ENCODE results near the gene ZNF24.

The ZNF24 gene

GRCh38 chr18:35361570-35362321, 17.5 kb upstream of the ZNF24 start:
- DNase-seq: no peak
- intact Hi-C loops (cut with DNase I): no loop called here

- peak; percentile 56 to 97 (median 79) for DNase-seq
- intact Hi-C loops (cut with DNase I): loop anchor here (1.0 to 2.0 kb wide), 2 partner anchors 114 to 124 kb away; partner anchors contain the start of gene ZNF397
Observed at GRCh38 chr18:35355140-35355618, 11.0 kb upstream of the ZNF24 start.

- no peak for DNase-seq
- intact Hi-C loops (cut with DNase I): no loop called here
Observed at GRCh38 chr18:35352778-35353177, 8.6 kb upstream of the ZNF24 start.

- no peak for DNase-seq
- intact Hi-C loops (cut with DNase I): no loop called here
Observed at GRCh38 chr18:35352283-35352682, 8.1 kb upstream of the ZNF24 start.

GRCh38 chr18:35348001-35348400, 3.8 kb upstream of the ZNF24 start:
- intact Hi-C loops (cut with DNase I): no loop called here
- no peak for DNase-seq

GRCh38 chr18:35345950-35346349, 1.7 kb upstream of the ZNF24 start:
- intact Hi-C loops (cut with DNase I): loop anchor here (2.0 kb wide), 2 partner anchors 55 to 115 kb away; partner anchors contain the start of gene ZSCAN30
- DNase-seq: no peak

GRCh38 chr18:35345460-35345921, 1.3 kb upstream of the ZNF24 start:
- DNase-seq: peak in 6 of 10 donors; percentile 11 to 65 (median 45)
- intact Hi-C loops (cut with DNase I): loop anchor here (2.0 kb wide), 2 partner anchors 55 to 115 kb away; partner anchors contain the start of gene ZSCAN30

- intact Hi-C loops (cut with DNase I): loop anchor here (2.0 to 5.0 kb wide), 4 partner anchors 54 to 303 kb away; partner anchors contain the start of genes MAPRE2, ZNF397 and ZSCAN30
- DNase-seq: peak in 5 of 10 donors; percentile 10 to 80 (median 63)
Observed at GRCh38 chr18:35344736-35345459, 678 bp upstream of the ZNF24 start.

- intact Hi-C loops (cut with DNase I): loop anchor here (5.0 kb wide), 2 partner anchors 101 to 301 kb away; partner anchors contain the start of genes MAPRE2 and ZNF397
- no peak for DNase-seq
Observed at GRCh38 chr18:35343488-35343935, 708 bp downstream of the ZNF24 start.

- intact Hi-C loops (cut with DNase I): no loop called here
- DNase-seq: no peak
Observed at GRCh38 chr18:35337286-35337685, 6.9 kb downstream of the ZNF24 start.

GRCh38 chr18:35335866-35336265, 8.4 kb downstream of the ZNF24 start:
- no peak for DNase-seq
- intact Hi-C loops (cut with DNase I): no loop called here

- intact Hi-C loops (cut with DNase I): no loop called here
Observed at GRCh38 chr18:35334821-35335220, 9.4 kb downstream of the ZNF24 start.

GRCh38 chr18:35334212-35334611, 10.0 kb downstream of the ZNF24 start:
- intact Hi-C loops (cut with DNase I): no loop called here

More at GRCh38 chr18:35334821-35335220, 9.4 kb downstream of the ZNF24 start:
- no peak for DNase-seq

GRCh38 chr18:35331367-35332087, 12.7 kb downstream of the ZNF24 start:
- no peak for DNase-seq
- intact Hi-C loops (cut with DNase I): no loop called here

More at GRCh38 chr18:35334212-35334611, 10.0 kb downstream of the ZNF24 start:
- no peak for DNase-seq

GRCh38 chr18:35328868-35329267, 15.4 kb downstream of the ZNF24 start:
- intact Hi-C loops (cut with DNase I): no loop called here
- no peak for DNase-seq

GRCh38 chr18:35326695-35327387, 17.4 kb downstream of the ZNF24 start:
- intact Hi-C loops (cut with DNase I): no loop called here
- DNase-seq: no peak

- intact Hi-C loops (cut with DNase I): no loop called here
- no peak for DNase-seq
Observed at GRCh38 chr18:35324926-35325655, 19.1 kb downstream of the ZNF24 start.

- intact Hi-C loops (cut with DNase I): no loop called here
- no peak for DNase-seq
Observed at GRCh38 chr18:35322486-35323458, 21.4 kb downstream of the ZNF24 start.
